Liver (tissue), 9 donors: ENCODE measurements around the gene MRPL42. TPM values are rescaled to one million over a fixed set of nuclear protein-coding genes. Genes with fewer than 3 reads are reported as not detected.

Source experiments
- DNase-seq: peaks from one replicate; pipeline ENCODE4 v3.0.0-alpha.2; 2017; ENCODE audit warnings: low spot score
- H3K27ac ChIP-seq, 2 donors: one replicate each; pipeline ENCODE4 v1.7.0; 2013; ENCODE audit warnings: inconsistent platforms in 2 of 2, low read length in 2 of 2, control low read depth in 1 of 2, low read depth in 1 of 2, mild to moderate bottlenecking in 1 of 2
- H3K27me3 ChIP-seq, 4 donors: one replicate each; pipeline versions ENCODE4 v1.6.1 to v1.7.0; 2013; ENCODE audit warnings: low read length in 3 of 4, inconsistent platforms in 1 of 4, mild to moderate bottlenecking in 1 of 4, moderate library complexity in 1 of 4; ENCODE audit not compliant: control insufficient read depth in 4 of 4, insufficient read depth in 4 of 4
- H3K36me3 ChIP-seq, 4 donors: one replicate each; pipeline versions ENCODE4 v1.6.1 to v1.7.0; 2013; ENCODE audit warnings: low read length in 3 of 4, mild to moderate bottlenecking in 3 of 4, low read depth in 1 of 4, moderate library complexity in 1 of 4; ENCODE audit not compliant: control insufficient read depth in 4 of 4, insufficient read depth in 3 of 4
- H3K4me1 ChIP-seq, 4 donors: one replicate each; pipeline versions ENCODE4 v1.6.1 to v1.7.0; 2013; ENCODE audit warnings: low read length in 3 of 4, mild to moderate bottlenecking in 3 of 4, moderate library complexity in 1 of 4; ENCODE audit not compliant: control insufficient read depth in 4 of 4, insufficient read depth in 4 of 4
- H3K4me3 ChIP-seq, 3 donors: one replicate each; pipeline versions ENCODE4 v1.6.1 to v1.7.0; 2013; ENCODE audit warnings: low read length in 3 of 3, control low read depth in 1 of 3, low read depth in 1 of 3, mild to moderate bottlenecking in 1 of 3
- H3K9ac ChIP-seq, 2 donors: one replicate each; pipeline ENCODE4 v1.7.0; 2013; ENCODE audit warnings: low read length in 2 of 2, mild to moderate bottlenecking in 2 of 2, moderate library complexity in 2 of 2, control low read depth in 1 of 2, low read depth in 1 of 2
- H3K9me3 ChIP-seq, 4 donors: one replicate each; pipeline versions ENCODE4 v1.6.1 to v1.7.0; 2013; ENCODE audit warnings: low read length in 3 of 4; ENCODE audit not compliant: control insufficient read depth in 4 of 4
- EGR1 ChIP-seq, 2 donors: IDR thresholded peaks; 2 replicates each; pipeline ENCODE4 v1.6.1; 2016 to 2018; ENCODE audit warnings: antibody characterized with exemption in 2 of 2, low read depth in 2 of 2
- FOXA1 ChIP-seq: IDR thresholded peaks from 2 replicates; pipeline ENCODE4 v1.6.1; 2016; ENCODE audit warnings: antibody characterized with exemption
- FOXA2 ChIP-seq: IDR thresholded peaks from 2 replicates; pipeline ENCODE4 v1.6.1; 2016; ENCODE audit warnings: antibody characterized with exemption
- GABPA ChIP-seq, 2 donors: IDR thresholded peaks in 1 of 2; conservative IDR thresholded peaks in 1 of 2; 2 replicates each; pipeline ENCODE4 v1.6.1; 2016; ENCODE audit warnings: antibody characterized with exemption in 2 of 2, mild to moderate bottlenecking in 1 of 2, moderate library complexity in 1 of 2
- HNF4A ChIP-seq, 2 donors: conservative IDR thresholded peaks; 2 replicates each; pipeline ENCODE4 v1.6.1; 2016; ENCODE audit warnings: antibody characterized with exemption in 2 of 2, mild to moderate bottlenecking in 2 of 2
- HNF4G ChIP-seq: IDR thresholded peaks from 2 replicates; pipeline ENCODE4 v1.6.1; 2016; ENCODE audit warnings: antibody characterized with exemption
- JUND ChIP-seq, 2 donors: IDR thresholded peaks; 2 replicates each; pipeline ENCODE4 v1.6.1; 2016; ENCODE audit warnings: antibody characterized with exemption in 2 of 2
- NR2F2 ChIP-seq: IDR thresholded peaks from 2 replicates; pipeline ENCODE4 v1.6.1; 2016; ENCODE audit warnings: antibody characterized with exemption
- RAD21 ChIP-seq, 2 donors: IDR thresholded peaks; 2 replicates each; pipeline ENCODE4 v1.6.1; 2016; ENCODE audit warnings: antibody characterized with exemption in 2 of 2, mild to moderate bottlenecking in 2 of 2
- RXRA ChIP-seq, 2 donors: IDR thresholded peaks; 2 replicates each; pipeline ENCODE4 v1.6.1; 2017 to 2018; ENCODE audit warnings: antibody characterized with exemption in 2 of 2, mild to moderate bottlenecking in 1 of 2
- SP1 ChIP-seq: IDR thresholded peaks from 2 replicates; pipeline ENCODE4 v1.6.1; 2018; ENCODE audit warnings: antibody characterized with exemption, mild to moderate bottlenecking
- TAF1 ChIP-seq: conservative IDR thresholded peaks from 2 replicates; pipeline ENCODE4 v1.6.1; 2016; ENCODE audit warnings: antibody characterized with exemption, mild to moderate bottlenecking
- YY1 ChIP-seq: IDR thresholded peaks from 2 replicates; pipeline ENCODE4 v1.6.1; 2016; ENCODE audit warnings: antibody characterized with exemption, mild to moderate bottlenecking
- WGBS: extraction: QIAGEN DNeasy Blood & Tissue Kit; methylation state at CpG from one replicate; pipeline ENCODE4 v1.1.7; 2013; 5-methylcytosine and 5-hydroxymethylcytosine counted together
- polyA plus RNA-seq, 2 donors: library from polyadenylated mRNA; stranded (reverse) in 1 of 2; unstranded in 1 of 2; fragments of 200-250 nt in 1 of 2; fragments of >200 nt in 1 of 2; fragmentation: Nextera tagmentation in 1 of 2; extraction: Ambion mirVana in 1 of 2; gene quantifications; one replicate each; pipeline versions ENCODE4 v1.2.1 to v1.2.3, GENCODE V29; 2013 to 2015
- total RNA-seq, 2 donors: library from RNA; depleted of rRNA; stranded (reverse); fragments of >200 nt; gene quantifications; one replicate each; pipeline ENCODE4 v1.2.3, GENCODE V29; 2014
- TF ChIP-seq, protein P1 (sequence below): fragments of 150-350 bp; IDR thresholded peaks from 2 replicates; pipeline ENCODE4 v1.5.1; 2017; ENCODE audit warnings: improper control_type of control experiment, low read depth, low read length; ENCODE audit not compliant: missing input control
- TF ChIP-seq, protein P2 (sequence below): IDR thresholded peaks from 2 replicates; pipeline ENCODE4 v1.6.1; 2016; ENCODE audit warnings: antibody characterized with exemption, mild to moderate bottlenecking
- TF ChIP-seq, protein P3 (sequence below): IDR thresholded peaks from 2 replicates; pipeline ENCODE4 v1.6.1; 2016; ENCODE audit warnings: antibody characterized with exemption
- TF ChIP-seq, protein P4 (sequence below): IDR thresholded peaks from 2 replicates; pipeline ENCODE4 v1.6.1; 2016; ENCODE audit warnings: antibody characterized with exemption
- TF ChIP-seq, protein P5 (sequence below): IDR thresholded peaks from 2 replicates; pipeline ENCODE4 v1.6.1; 2016; ENCODE audit warnings: antibody characterized with exemption
- donor health status: healthy.
- donor health status: healthy.
- donor health status: healthy.
- donor health status: healthy.
- donor health status: healthy.

Gene MRPL42
- total and polyA plus RNA-seq, 4 donors = 20.4 to 38.8 (median 33.3) TPM

DNA sequence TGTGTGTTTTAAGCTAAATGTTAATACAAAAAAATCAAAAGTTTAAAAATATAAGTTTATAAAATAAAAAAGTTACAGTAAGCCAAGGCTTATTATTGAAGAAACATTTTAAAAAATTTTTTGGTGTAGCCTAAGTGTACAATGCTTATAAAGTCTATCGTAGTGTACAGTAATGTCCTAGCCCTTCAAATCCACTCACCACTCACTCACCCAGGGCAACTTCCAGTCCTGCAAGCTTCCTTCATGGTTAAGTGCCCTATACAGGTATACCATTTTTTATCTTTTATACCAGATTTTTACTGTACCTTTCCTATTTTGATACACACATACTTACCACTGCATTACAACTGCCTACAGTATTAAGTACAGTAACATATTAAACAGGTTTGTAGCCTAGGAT, 37.5 kb upstream of the MRPL42 start:
- Histone ChIP-seq H3K27ac (no peak overlapping the region), H3K4me1 (peaks cover 0 to 13% (median 4%) of the 10 kb centered on the region in 4 donors), H3K36me3 (no peaks in the 10 kb centered on the region), H3K4me3 (no peak overlapping the region), H3K27me3 (no peaks in the 10 kb centered on the region), H3K9me3 (no peaks in the 10 kb centered on the region), H3K9ac (no peak overlapping the region)
- DNase-seq = no peak
- 95% methylated on average over 1 of the region's 1 CpG for WGBS
- TF ChIP-seq HNF4A (conservative IDR thresholded peaks at IDR 0.05) (no peak), FOXA2 (no peak), SP1 (no peak), FOXA1 (no peak), HNF4G (no peak), EGR1 (IDR thresholded peaks at IDR 0.05; ENCODE audit: low read depth in 2 of 2) (no peak), RAD21 (IDR thresholded peaks at IDR 0.05) (no peak), GABPA (IDR thresholded peaks at IDR 0.05 in 1 of 2, conservative IDR thresholded peaks at IDR 0.05 in 1 of 2) (no peak), RXRA (IDR thresholded peaks at IDR 0.05) (no peak), YY1 (no peak), TAF1 (no peak), JUND (IDR thresholded peaks at IDR 0.05) (no peak)
- TF ChIP-seq, protein P1, sequence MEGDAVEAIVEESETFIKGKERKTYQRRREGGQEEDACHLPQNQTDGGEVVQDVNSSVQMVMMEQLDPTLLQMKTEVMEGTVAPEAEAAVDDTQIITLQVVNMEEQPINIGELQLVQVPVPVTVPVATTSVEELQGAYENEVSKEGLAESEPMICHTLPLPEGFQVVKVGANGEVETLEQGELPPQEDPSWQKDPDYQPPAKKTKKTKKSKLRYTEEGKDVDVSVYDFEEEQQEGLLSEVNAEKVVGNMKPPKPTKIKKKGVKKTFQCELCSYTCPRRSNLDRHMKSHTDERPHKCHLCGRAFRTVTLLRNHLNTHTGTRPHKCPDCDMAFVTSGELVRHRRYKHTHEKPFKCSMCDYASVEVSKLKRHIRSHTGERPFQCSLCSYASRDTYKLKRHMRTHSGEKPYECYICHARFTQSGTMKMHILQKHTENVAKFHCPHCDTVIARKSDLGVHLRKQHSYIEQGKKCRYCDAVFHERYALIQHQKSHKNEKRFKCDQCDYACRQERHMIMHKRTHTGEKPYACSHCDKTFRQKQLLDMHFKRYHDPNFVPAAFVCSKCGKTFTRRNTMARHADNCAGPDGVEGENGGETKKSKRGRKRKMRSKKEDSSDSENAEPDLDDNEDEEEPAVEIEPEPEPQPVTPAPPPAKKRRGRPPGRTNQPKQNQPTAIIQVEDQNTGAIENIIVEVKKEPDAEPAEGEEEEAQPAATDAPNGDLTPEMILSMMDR = no peak
- TF ChIP-seq, protein P2, sequence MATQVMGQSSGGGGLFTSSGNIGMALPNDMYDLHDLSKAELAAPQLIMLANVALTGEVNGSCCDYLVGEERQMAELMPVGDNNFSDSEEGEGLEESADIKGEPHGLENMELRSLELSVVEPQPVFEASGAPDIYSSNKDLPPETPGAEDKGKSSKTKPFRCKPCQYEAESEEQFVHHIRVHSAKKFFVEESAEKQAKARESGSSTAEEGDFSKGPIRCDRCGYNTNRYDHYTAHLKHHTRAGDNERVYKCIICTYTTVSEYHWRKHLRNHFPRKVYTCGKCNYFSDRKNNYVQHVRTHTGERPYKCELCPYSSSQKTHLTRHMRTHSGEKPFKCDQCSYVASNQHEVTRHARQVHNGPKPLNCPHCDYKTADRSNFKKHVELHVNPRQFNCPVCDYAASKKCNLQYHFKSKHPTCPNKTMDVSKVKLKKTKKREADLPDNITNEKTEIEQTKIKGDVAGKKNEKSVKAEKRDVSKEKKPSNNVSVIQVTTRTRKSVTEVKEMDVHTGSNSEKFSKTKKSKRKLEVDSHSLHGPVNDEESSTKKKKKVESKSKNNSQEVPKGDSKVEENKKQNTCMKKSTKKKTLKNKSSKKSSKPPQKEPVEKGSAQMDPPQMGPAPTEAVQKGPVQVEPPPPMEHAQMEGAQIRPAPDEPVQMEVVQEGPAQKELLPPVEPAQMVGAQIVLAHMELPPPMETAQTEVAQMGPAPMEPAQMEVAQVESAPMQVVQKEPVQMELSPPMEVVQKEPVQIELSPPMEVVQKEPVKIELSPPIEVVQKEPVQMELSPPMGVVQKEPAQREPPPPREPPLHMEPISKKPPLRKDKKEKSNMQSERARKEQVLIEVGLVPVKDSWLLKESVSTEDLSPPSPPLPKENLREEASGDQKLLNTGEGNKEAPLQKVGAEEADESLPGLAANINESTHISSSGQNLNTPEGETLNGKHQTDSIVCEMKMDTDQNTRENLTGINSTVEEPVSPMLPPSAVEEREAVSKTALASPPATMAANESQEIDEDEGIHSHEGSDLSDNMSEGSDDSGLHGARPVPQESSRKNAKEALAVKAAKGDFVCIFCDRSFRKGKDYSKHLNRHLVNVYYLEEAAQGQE = no peak
- TF ChIP-seq, protein P3, sequence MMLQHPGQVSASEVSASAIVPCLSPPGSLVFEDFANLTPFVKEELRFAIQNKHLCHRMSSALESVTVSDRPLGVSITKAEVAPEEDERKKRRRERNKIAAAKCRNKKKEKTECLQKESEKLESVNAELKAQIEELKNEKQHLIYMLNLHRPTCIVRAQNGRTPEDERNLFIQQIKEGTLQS = no peak
- TF ChIP-seq, protein P4, sequence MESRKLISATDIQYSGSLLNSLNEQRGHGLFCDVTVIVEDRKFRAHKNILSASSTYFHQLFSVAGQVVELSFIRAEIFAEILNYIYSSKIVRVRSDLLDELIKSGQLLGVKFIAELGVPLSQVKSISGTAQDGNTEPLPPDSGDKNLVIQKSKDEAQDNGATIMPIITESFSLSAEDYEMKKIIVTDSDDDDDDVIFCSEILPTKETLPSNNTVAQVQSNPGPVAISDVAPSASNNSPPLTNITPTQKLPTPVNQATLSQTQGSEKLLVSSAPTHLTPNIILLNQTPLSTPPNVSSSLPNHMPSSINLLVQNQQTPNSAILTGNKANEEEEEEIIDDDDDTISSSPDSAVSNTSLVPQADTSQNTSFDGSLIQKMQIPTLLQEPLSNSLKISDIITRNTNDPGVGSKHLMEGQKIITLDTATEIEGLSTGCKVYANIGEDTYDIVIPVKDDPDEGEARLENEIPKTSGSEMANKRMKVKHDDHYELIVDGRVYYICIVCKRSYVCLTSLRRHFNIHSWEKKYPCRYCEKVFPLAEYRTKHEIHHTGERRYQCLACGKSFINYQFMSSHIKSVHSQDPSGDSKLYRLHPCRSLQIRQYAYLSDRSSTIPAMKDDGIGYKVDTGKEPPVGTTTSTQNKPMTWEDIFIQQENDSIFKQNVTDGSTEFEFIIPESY = no peak
- TF ChIP-seq, protein P5, sequence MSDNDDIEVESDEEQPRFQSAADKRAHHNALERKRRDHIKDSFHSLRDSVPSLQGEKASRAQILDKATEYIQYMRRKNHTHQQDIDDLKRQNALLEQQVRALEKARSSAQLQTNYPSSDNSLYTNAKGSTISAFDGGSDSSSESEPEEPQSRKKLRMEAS = no peak

DNA sequence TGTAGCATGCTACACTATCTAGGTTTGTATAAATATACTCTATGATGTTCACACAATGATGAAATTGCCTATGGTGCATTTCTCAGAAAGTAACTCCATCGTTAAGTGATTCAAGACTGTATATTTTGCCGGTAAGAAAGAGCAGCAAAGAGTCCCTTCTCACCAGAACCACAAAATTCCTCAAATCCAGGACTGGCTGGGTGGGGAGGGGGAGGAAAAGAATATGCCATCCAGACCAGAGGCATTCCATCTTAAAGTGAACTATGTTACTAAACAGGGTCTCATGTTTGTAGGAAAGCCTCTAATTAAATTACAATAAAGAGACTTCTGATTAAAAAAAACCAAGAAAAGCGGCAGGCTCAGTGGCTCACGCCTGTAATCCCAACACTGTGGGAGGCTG, 37.0 kb upstream of the MRPL42 start:
- H3K27ac ChIP-seq = no peak overlapping the region
- H3K4me1 ChIP-seq = peaks cover 0 to 9% (median 3%) of the 10 kb centered on the region in 4 donors
- TF ChIP-seq HNF4G (no peak), FOXA1 (no peak), JUND (IDR thresholded peaks at IDR 0.05) (no peak), EGR1 (IDR thresholded peaks at IDR 0.05; ENCODE audit: low read depth in 2 of 2) (no peak), YY1 (no peak), NR2F2 (no peak), RAD21 (IDR thresholded peaks at IDR 0.05) (no peak)
- TF ChIP-seq, protein P5 = no peak
- TF ChIP-seq, protein P1 = no peak
- TF ChIP-seq, protein P2 = no peak
- H3K36me3 ChIP-seq = no peaks in the 10 kb centered on the region
- DNase-seq = no peak
- H3K9ac ChIP-seq = no peak overlapping the region
- no peaks in the 10 kb centered on the region for H3K9me3 ChIP-seq
- H3K4me3 ChIP-seq = no peak overlapping the region
- 93% methylated on average over 4 of the region's 4 CpGs for WGBS
- H3K27me3 ChIP-seq = no peaks in the 10 kb centered on the region
